ENCODE data around the gene SYCP2L.
"Not testable (repeated sequence)": the region's sequence is repeated elsewhere in the genome, so short reads cannot be mapped to it uniquely, and the experiment has no call there.

The SYCP2L gene

DNA sequence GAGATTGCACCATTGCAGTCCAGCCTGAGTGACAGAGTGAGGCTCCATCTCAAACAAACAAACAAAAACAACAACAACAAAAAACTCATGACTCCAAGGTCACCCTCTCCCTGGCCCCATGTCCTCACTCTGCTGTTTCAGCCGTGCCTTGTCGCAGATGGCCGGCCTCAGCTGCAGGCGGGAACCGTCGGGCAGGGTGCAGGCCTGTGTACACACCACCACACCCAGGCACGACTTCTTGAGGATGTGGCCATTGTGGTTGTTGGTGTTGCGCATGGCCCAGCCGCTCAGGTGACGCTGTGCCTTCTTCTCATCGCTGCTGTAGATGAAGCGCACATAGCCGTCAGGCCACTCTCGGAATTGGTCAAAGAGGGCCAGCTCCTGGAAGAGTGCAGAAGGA is 9.8 kb upstream of the SYCP2L start:
- no peak for DNase-seq
- H3K23ac ChIP-seq (ENCODE audit: low read length): no peak overlapping the region
- H2BK120ac ChIP-seq (ENCODE audit: insufficient read depth, low read length, poor library complexity): no peak overlapping the region
- H3K79me1 ChIP-seq (ENCODE audit: low read length): no peaks in the 10 kb centered on the region
- H3K36me3 ChIP-seq (ENCODE audit: control insufficient read depth in 1 of 2, insufficient read depth in 2 of 2, low read length in 2 of 2): no peaks in the 10 kb centered on the region
- no peak overlapping the region for H4K91ac ChIP-seq (ENCODE audit: low read depth, low read length)
- no peak overlapping the region for H4K12ac ChIP-seq (ENCODE audit: low read depth, low read length)
- H3K4me2 ChIP-seq (ENCODE audit: low read length): no peak overlapping the region
- H3K4me3 ChIP-seq (ENCODE audit: low read depth, low read length): peak overlapping the region; percentile 45
- H3K4me1 ChIP-seq (ENCODE audit: control insufficient read depth in 1 of 2, insufficient read depth in 2 of 2, low read length in 2 of 2): peaks cover 0 to 2% of the 10 kb centered on the region in 2 experiments
- peaks cover 2% of the 10 kb centered on the region for H3K9me3 ChIP-seq (ENCODE audit: insufficient read depth, low read depth, low read length)
- no peak overlapping the region for H3K9ac ChIP-seq (ENCODE audit: low read length)
- WGBS (ENCODE audit: extremely low coverage, insufficient coverage, insufficient read length): no CpG with 5 or more reads among the region's 14 CpGs
- no peak overlapping the region for H3K14ac ChIP-seq (ENCODE audit: low read length)
- no peaks in the 10 kb centered on the region for H3K79me2 ChIP-seq (ENCODE audit: control insufficient read depth, insufficient read depth, low read length, poor library complexity)
- H3K27ac ChIP-seq (ENCODE audit: low read depth, low read length): no peak overlapping the region
- H3K18ac ChIP-seq (ENCODE audit: low read length): no peak overlapping the region
- H3K4ac ChIP-seq (ENCODE audit: low read depth, low read length): no peak overlapping the region
- H4K8ac ChIP-seq (ENCODE audit: low read depth, low read length): no peak overlapping the region
- no peak overlapping the region for H2AFZ ChIP-seq (ENCODE audit: insufficient read depth, low read length, poor library complexity)
- H2BK12ac ChIP-seq (ENCODE audit: low read length): no peak overlapping the region
- H3K27me3 ChIP-seq (ENCODE audit: insufficient read depth, low read length): peaks cover 17% of the 10 kb centered on the region
- no peak overlapping the region for H2AK5ac ChIP-seq (ENCODE audit: low read length)
- no peak overlapping the region for H2BK5ac ChIP-seq (ENCODE audit: low read depth, low read length, poor library complexity)

DNA sequence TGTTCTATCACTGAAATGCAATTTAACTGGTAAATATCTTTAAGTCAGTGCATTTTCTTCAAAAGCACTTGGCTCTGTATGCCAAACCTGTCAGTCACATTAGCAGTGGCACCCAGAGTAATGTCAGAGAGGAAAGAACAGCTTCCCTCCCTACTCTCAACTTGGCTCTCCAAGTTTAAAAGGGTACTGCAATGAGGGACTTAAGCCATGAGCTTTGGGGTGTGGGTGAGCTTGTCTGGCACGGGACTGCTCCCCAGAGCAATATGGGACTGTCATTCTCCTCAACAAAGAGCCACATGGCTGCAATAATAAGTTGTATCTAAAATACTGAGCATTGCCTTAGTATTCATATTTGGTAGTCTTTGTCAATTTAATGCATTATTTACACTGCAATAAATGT is 9.0 kb upstream of the SYCP2L start:
- H2BK12ac ChIP-seq (ENCODE audit: low read length): no peak overlapping the region
- H2BK120ac ChIP-seq (ENCODE audit: insufficient read depth, low read length, poor library complexity): no peak overlapping the region
- H3K27me3 ChIP-seq (ENCODE audit: insufficient read depth, low read length): peaks cover 26% of the 10 kb centered on the region
- no peak overlapping the region for H3K4me2 ChIP-seq (ENCODE audit: low read length)
- no peak overlapping the region for H3K4me3 ChIP-seq (ENCODE audit: low read depth, low read length)
- H3K4me1 ChIP-seq (ENCODE audit: control insufficient read depth in 1 of 2, insufficient read depth in 2 of 2, low read length in 2 of 2): peaks cover 4 to 5% of the 10 kb centered on the region in 2 experiments
- no peaks in the 10 kb centered on the region for H3K36me3 ChIP-seq (ENCODE audit: control insufficient read depth in 1 of 2, insufficient read depth in 2 of 2, low read length in 2 of 2)
- no peak overlapping the region for H4K8ac ChIP-seq (ENCODE audit: low read depth, low read length)
- no peak overlapping the region for H3K18ac ChIP-seq (ENCODE audit: low read length)
- no peak overlapping the region for H3K9ac ChIP-seq (ENCODE audit: low read length)
- no peaks in the 10 kb centered on the region for H3K79me2 ChIP-seq (ENCODE audit: control insufficient read depth, insufficient read depth, low read length, poor library complexity)
- H3K9me3 ChIP-seq (ENCODE audit: insufficient read depth, low read depth, low read length): peaks cover 8% of the 10 kb centered on the region
- no peak overlapping the region for H4K91ac ChIP-seq (ENCODE audit: low read depth, low read length)
- no peak overlapping the region for H2BK5ac ChIP-seq (ENCODE audit: low read depth, low read length, poor library complexity)
- H3K4ac ChIP-seq (ENCODE audit: low read depth, low read length): no peak overlapping the region
- H3K79me1 ChIP-seq (ENCODE audit: low read length): no peaks in the 10 kb centered on the region
- H3K23ac ChIP-seq (ENCODE audit: low read length): no peak overlapping the region
- no peak overlapping the region for H3K27ac ChIP-seq (ENCODE audit: low read depth, low read length)
- H3K14ac ChIP-seq (ENCODE audit: low read length): no peak overlapping the region
- no peak overlapping the region for H4K12ac ChIP-seq (ENCODE audit: low read depth, low read length)
- no peak overlapping the region for H2AFZ ChIP-seq (ENCODE audit: insufficient read depth, low read length, poor library complexity)
- no peak for DNase-seq
- no CpG with 5 or more reads among the region's 1 CpG for WGBS (ENCODE audit: extremely low coverage, insufficient coverage, insufficient read length)
- no peak overlapping the region for H2AK5ac ChIP-seq (ENCODE audit: low read length)

DNA sequence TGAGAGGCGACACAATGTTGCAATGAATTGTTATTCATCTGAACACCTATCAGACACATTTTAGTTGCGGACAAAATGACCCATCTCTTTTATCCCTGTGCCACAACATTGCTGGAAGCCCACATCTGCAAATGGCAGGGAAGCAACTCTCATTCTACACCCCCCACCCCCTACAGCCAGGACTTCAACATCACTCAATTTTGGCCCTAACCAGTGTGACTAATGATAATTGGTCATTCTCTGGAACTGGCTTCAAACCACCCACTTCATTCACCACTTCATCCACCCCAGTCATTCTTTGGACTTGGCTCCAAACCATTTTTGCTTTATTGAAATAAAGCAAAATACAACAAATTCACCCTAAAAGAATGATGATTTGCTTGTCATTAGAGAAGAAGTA is 6.5 kb upstream of the SYCP2L start:
- DNase-seq: no peak
- Histone ChIP-seq H3K4me1 (ENCODE audit: control insufficient read depth in 1 of 2, insufficient read depth in 2 of 2, low read length in 2 of 2) (peaks cover 4 to 5% of the 10 kb centered on the region in 2 experiments), H2AK5ac (ENCODE audit: low read length) (no peak overlapping the region), H2BK120ac (ENCODE audit: insufficient read depth, low read length, poor library complexity) (no peak overlapping the region), H4K91ac (ENCODE audit: low read depth, low read length) (no peak overlapping the region), H4K12ac (ENCODE audit: low read depth, low read length) (no peak overlapping the region), H3K27ac (ENCODE audit: low read depth, low read length) (no peak overlapping the region), H3K4ac (ENCODE audit: low read depth, low read length) (no peak overlapping the region), H3K18ac (ENCODE audit: low read length) (no peak overlapping the region), H3K79me1 (ENCODE audit: low read length) (no peaks in the 10 kb centered on the region), H4K8ac (ENCODE audit: low read depth, low read length) (no peak overlapping the region), H2BK5ac (ENCODE audit: low read depth, low read length, poor library complexity) (no peak overlapping the region), H3K36me3 (ENCODE audit: control insufficient read depth in 1 of 2, insufficient read depth in 2 of 2, low read length in 2 of 2) (no peaks in the 10 kb centered on the region), H3K4me2 (ENCODE audit: low read length) (no peak overlapping the region), H3K9ac (ENCODE audit: low read length) (no peak overlapping the region), H3K27me3 (ENCODE audit: insufficient read depth, low read length) (peaks cover 41% of the 10 kb centered on the region), H2AFZ (ENCODE audit: insufficient read depth, low read length, poor library complexity) (no peak overlapping the region), H3K14ac (ENCODE audit: low read length) (no peak overlapping the region), H3K23ac (ENCODE audit: low read length) (no peak overlapping the region), H3K9me3 (ENCODE audit: insufficient read depth, low read depth, low read length) (peaks cover 10% of the 10 kb centered on the region), H3K79me2 (ENCODE audit: control insufficient read depth, insufficient read depth, low read length, poor library complexity) (no peaks in the 10 kb centered on the region), H2BK12ac (ENCODE audit: low read length) (no peak overlapping the region), H3K4me3 (ENCODE audit: low read depth, low read length) (no peak overlapping the region)
- no CpG with 5 or more reads among the region's 2 CpGs for WGBS (ENCODE audit: extremely low coverage, insufficient coverage, insufficient read length)

DNA sequence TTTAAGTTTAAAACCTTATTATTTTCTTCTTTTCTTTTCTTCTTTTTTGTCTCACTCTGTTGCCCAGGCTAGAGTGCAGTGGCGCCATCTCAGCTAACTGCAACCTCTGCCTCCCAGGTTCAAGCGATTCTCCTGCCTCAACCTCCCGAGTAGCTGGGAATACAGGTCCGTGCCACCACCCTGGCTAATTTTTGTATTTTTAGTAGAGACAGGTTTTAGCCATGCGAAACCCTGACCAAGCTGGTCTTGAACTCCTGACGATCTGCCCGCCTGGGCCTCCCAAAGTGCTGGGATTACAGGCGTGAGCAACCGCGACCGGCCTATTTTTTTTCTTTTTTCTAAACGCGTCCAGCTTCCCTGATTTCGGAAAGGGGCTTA is 4.6 kb upstream of the SYCP2L start:
- H3K4me3 ChIP-seq (ENCODE audit: low read depth, low read length); H3K4me1 ChIP-seq (ENCODE audit: control insufficient read depth in 1 of 2, insufficient read depth in 2 of 2, low read length in 2 of 2); DNase-seq; H2AK5ac ChIP-seq (ENCODE audit: low read length); H4K8ac ChIP-seq (ENCODE audit: low read depth, low read length); H3K23ac ChIP-seq (ENCODE audit: low read length); H3K27ac ChIP-seq (ENCODE audit: low read depth, low read length); H3K9me3 ChIP-seq (ENCODE audit: insufficient read depth, low read depth, low read length); H3K9ac ChIP-seq (ENCODE audit: low read length); H4K12ac ChIP-seq (ENCODE audit: low read depth, low read length); H4K91ac ChIP-seq (ENCODE audit: low read depth, low read length); H2AFZ ChIP-seq (ENCODE audit: insufficient read depth, low read length, poor library complexity); H3K14ac ChIP-seq (ENCODE audit: low read length); H3K4ac ChIP-seq (ENCODE audit: low read depth, low read length); H3K79me2 ChIP-seq (ENCODE audit: control insufficient read depth, insufficient read depth, low read length, poor library complexity); H3K79me1 ChIP-seq (ENCODE audit: low read length); H2BK5ac ChIP-seq (ENCODE audit: low read depth, low read length, poor library complexity); H2BK120ac ChIP-seq (ENCODE audit: insufficient read depth, low read length, poor library complexity); H2BK12ac ChIP-seq (ENCODE audit: low read length); H3K36me3 ChIP-seq (ENCODE audit: control insufficient read depth in 1 of 2, insufficient read depth in 2 of 2, low read length in 2 of 2); H3K18ac ChIP-seq (ENCODE audit: low read length): not testable (repeated sequence)
- Histone ChIP-seq H3K27me3 (ENCODE audit: insufficient read depth, low read length) (peaks cover 41% of the 10 kb centered on the region), H3K4me2 (ENCODE audit: low read length) (peak overlapping the region; percentile 32)
- no CpG with 5 or more reads among the region's 14 CpGs for WGBS (ENCODE audit: extremely low coverage, insufficient coverage, insufficient read length)

All from trophoblast cell (in vitro differentiated cells and primary cell).